HepG2 (cell line): ENCODE measurements around the gene TUT1. TPM values are rescaled to one million over a fixed set of nuclear protein-coding genes. Genes with fewer than 3 reads are reported as not detected.

Source experiments
- ATF4 ChIP-seq, 2 experiments: fragments of 450-650 bp in 1 of 2; sonication (generic) in 1 of 2; formaldehyde crosslinking; IDR thresholded peaks; 2 replicates each; pipeline versions ENCODE4 v1.5.0 to v1.8.0; 2020 to 2022; ENCODE audit warnings: mild to moderate bottlenecking in 1 of 2, missing genetic modification reagents in 1 of 2
- BATF2 ChIP-seq: sonication (generic); formaldehyde crosslinking; IDR thresholded peaks from 2 replicates; pipeline ENCODE4 v1.8.0; 2022; ENCODE audit warnings: mild to moderate bottlenecking, missing genetic modification reagents, moderate library complexity
- CAMTA2 ChIP-seq: sonication (generic); formaldehyde crosslinking; IDR thresholded peaks from 2 replicates; pipeline ENCODE4 v1.4.0; 2020; ENCODE audit warnings: mild to moderate bottlenecking, missing genetic modification reagents, borderline replicate concordance
- DZIP1 ChIP-seq: sonication (generic); formaldehyde crosslinking; IDR thresholded peaks from 2 replicates; pipeline ENCODE4 v1.5.0; 2020; ENCODE audit warnings: mild to moderate bottlenecking, missing genetic modification reagents
- MEF2D ChIP-seq: sonication (generic); formaldehyde crosslinking; IDR thresholded peaks from 2 replicates; pipeline ENCODE4 v1.5.1; 2020; ENCODE audit warnings: mild to moderate bottlenecking, missing genetic modification reagents
- NRL ChIP-seq: sonication (generic); formaldehyde crosslinking; IDR thresholded peaks from 2 replicates; pipeline ENCODE4 v1.5.0; 2020; ENCODE audit warnings: missing genetic modification reagents, mild to moderate bottlenecking, moderate library complexity, borderline replicate concordance
- SRY ChIP-seq: sonication (generic); formaldehyde crosslinking; IDR thresholded peaks from 2 replicates; pipeline ENCODE4 v1.8.0; 2022; ENCODE audit warnings: mild to moderate bottlenecking, missing genetic modification reagents
- TFDP2 ChIP-seq: sonication (generic); formaldehyde crosslinking; IDR thresholded peaks from 2 replicates; pipeline ENCODE4 v1.4.0; 2020; ENCODE audit warnings: missing genetic modification reagents
- ZGPAT ChIP-seq: IDR thresholded peaks from 2 replicates; pipeline ENCODE4 v1.6.1; 2016; ENCODE audit warnings: mild to moderate bottlenecking
- ZNF317 ChIP-seq: sonication (generic); formaldehyde crosslinking; IDR thresholded peaks from 2 replicates; pipeline ENCODE4 v1.5.0; 2020; ENCODE audit warnings: mild to moderate bottlenecking, missing genetic modification reagents
- ZNF451 ChIP-seq: sonication (generic); formaldehyde crosslinking; IDR thresholded peaks from 2 replicates; pipeline ENCODE4 v1.5.0; 2020; ENCODE audit warnings: mild to moderate bottlenecking, missing genetic modification reagents
- ZNF512B ChIP-seq: sonication (generic); formaldehyde crosslinking; IDR thresholded peaks from 2 replicates; pipeline ENCODE4 v1.5.1; 2020; ENCODE audit warnings: missing genetic modification reagents, mild to moderate bottlenecking, borderline replicate concordance
- ZNF704 ChIP-seq: sonication (generic); formaldehyde crosslinking; IDR thresholded peaks from 2 replicates; pipeline ENCODE4 v1.8.1; 2023; ENCODE audit warnings: mild to moderate bottlenecking, inconsistent platforms, moderate library complexity, missing genetic modification reagents, borderline replicate concordance
- ZNF773 ChIP-seq: sonication (generic); formaldehyde crosslinking; IDR thresholded peaks from 2 replicates; pipeline ENCODE4 v1.4.0; 2020; ENCODE audit warnings: missing genetic modification reagents, borderline replicate concordance
- ZNF816 ChIP-seq: sonication (generic); formaldehyde crosslinking; IDR thresholded peaks from 2 replicates; pipeline ENCODE4 v1.8.0; 2022; ENCODE audit warnings: missing genetic modification reagents, mild to moderate bottlenecking, borderline replicate concordance
- polyA plus RNA-seq, 8 experiments: library from polyadenylated mRNA; depleted of rRNA in 3 of 8; stranded (reverse) in 7 of 8; unstranded in 1 of 8; fragments of >200 nt; fragmentation: Illumina TruSeq in 4 of 8; extraction: Trizol in 4 of 8; gene quantifications; 2 replicates each; pipeline versions ENCODE4 v1.2.1 to v1.2.3, GENCODE V29; 2011 to 2016; ENCODE audit warnings: low read depth in 4 of 8, missing spikeins in 1 of 8, mixed read lengths in 1 of 8; ENCODE audit not compliant: insufficient read depth in 1 of 8
- total RNA-seq, 5 experiments: library from RNA; depleted of rRNA; stranded (reverse); fragments of >200 nt; fragmentation: Illumina TruSeq; extraction: Trizol; gene quantifications; 2 replicates each; pipeline ENCODE4 v1.2.3, GENCODE V29; 2016; ENCODE audit warnings: low read depth in 1 of 5

TUT1 gene
- total and polyA plus RNA-seq, 2 of the 13 experiments (the other 11 are each of a cell fraction or from before 2014, with no cell fraction given) = 9.7 to 14.3 TPM

GRCh38 chr11:62601372-62602140 is 10.2 kb upstream of the TUT1 start, which contains the start of gene MTA2 (continued):
- TF ChIP-seq TFDP2 (CRISPR knock-in tag) (peak; percentile 67), NRL (CRISPR knock-in tag) (peak; percentile 34; the same call in 1 of the 2 replicates), DZIP1 (CRISPR knock-in tag) (peak; percentile 80; the same call in 1 of the 2 replicates), ZNF451 (peak; percentile 83), ZNF512B (CRISPR knock-in tag) (0 out of 2 replicates have a peak, but pooled peaks have one; percentile 34), ATF4 (CRISPR knock-in tag; IDR thresholded peaks at IDR 0.05) (0 out of 4 replicates have a peak, but pooled peaks of 1 of the 2 experiments have one; percentile 46), ZGPAT (CRISPR knock-in tag) (peak; percentile 77; the same call in 1 of the 2 replicates), CAMTA2 (CRISPR knock-in tag) (no peak), SRY (CRISPR knock-in tag) (peak; percentile 51; the same call in 1 of the 2 replicates), MEF2D (CRISPR knock-in tag) (no peak), ZNF317 (0 out of 2 replicates have a peak, but pooled peaks have one; percentile 35), ZNF816 (0 out of 2 replicates have a peak, but pooled peaks have one; percentile 58), ZNF704 (peak; percentile 49; the same call in 1 of the 2 replicates), BATF2 (peak; percentile 84), ZNF773 (CRISPR knock-in tag) (no peak; the same call in 1 of the 2 replicates)
